Activated naive CD4-positive, alpha-beta T cell treated with Interleukin-2 at 50 U/mL for 16 hours (primary cell): ENCODE measurements around the gene ANKLE2.

ENCODE experiments used
- DNase-seq: peaks from one replicate; pipeline ENCODE4 v3.0.0-alpha.2; 2020

The ANKLE2 gene

DNA sequence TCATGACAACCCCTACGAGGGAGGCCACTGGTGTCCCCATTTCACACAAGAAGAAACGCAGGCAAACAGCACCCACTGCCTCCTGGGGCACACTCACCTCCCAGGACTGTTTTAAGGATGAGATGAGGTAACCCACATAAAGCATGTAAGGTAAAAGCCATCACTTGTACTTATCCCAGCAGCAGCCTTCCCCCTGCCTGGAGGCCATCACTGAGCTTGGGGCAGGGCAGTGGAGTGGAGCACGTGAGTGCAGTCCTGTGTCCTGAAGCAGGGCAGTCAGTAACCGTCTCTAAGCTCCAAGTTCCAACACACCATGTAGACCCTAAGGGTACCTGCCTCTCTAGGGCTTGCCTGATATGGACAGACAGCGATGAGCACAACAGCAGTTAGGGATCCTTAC lies 76.2 kb downstream of the ANKLE2 start:
- no peak for DNase-seq

DNA sequence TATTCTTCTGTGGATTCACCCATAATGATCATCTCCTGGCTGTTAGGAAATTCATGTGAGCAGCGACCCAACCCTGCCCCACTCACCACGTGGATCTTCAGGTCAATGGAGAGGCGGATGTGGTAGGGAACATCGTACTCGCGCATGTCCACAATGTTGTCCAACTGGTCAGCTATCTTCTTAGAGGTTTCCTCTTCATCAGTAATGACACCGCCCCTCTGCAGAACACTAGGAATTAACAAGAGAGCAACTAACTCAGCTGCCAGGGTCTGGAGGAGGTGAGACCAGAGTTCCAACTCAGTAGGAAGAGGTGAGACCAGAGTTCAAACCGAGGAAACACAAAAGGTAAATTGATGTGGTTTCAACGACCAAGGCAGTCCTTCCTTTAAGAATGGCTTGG lies 84.1 kb downstream of the ANKLE2 start:
- DNase-seq, result no peak

- no peak for DNase-seq
Observed at GRCh38 chr12:132675757-132676432, 85.7 kb downstream of the ANKLE2 start.
